Hepatocyte (in vitro differentiated cells): ENCODE results near the gene MTA2.
A peak's percentile ranks its signal among the peaks of the same experiment; 100 is the strongest.

Source experiments
- CTCF ChIP-seq: fragments of 200-600 bp; sonication (generic); IDR thresholded peaks from 2 replicates; pipeline ENCODE4 v1.5.1; 2016; ENCODE audit warnings: antibody characterized with exemption, mild to moderate bottlenecking; ENCODE audit not compliant: poor library complexity
- EZH2 ChIP-seq: fragments of 200-600 bp; sonication (generic); IDR thresholded peaks from 2 replicates; pipeline ENCODE4 v1.6.1; 2016; ENCODE audit warnings: antibody characterized with exemption, mild to moderate bottlenecking, borderline replicate concordance

GRCh38 chr11:62588966-62589637, 12.6 kb downstream of the MTA2 start:
- TF ChIP-seq CTCF, result peak; percentile 29
- TF ChIP-seq EZH2, result no peak
